ENCODE results near the gene POGZ. TPM values are rescaled to one million over a fixed set of nuclear protein-coding genes. Genes with fewer than 3 reads are reported as not detected.
A peak's percentile ranks its signal among the peaks of the same experiment; 100 is the strongest.

Gene POGZ
- total and polyA plus RNA-seq, 2 experiments from 2014 or later = 12.9 to 36.3 TPM

DNA sequence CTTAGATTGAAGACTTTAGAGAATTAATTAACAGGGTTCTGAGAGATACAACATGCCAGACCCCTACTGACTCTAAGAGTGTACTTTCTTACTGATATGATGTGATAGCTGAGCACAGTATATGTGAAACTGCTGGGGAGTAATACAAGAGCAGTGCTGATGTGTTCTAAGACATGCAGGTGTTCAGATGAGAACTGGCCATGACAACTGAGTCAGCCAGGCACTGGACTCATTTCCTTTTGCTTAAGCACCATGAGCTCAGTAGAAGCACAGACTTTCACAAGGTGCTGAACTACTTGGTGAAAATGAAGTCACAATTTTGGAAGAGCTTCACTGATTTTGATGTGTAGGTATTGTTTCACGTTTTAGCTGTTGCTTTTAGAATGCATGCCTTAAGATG, 15.9 kb upstream of the POGZ start:
- peak overlapping the region; percentile 39 for H2AFZ ChIP-seq
- no peaks in the 10 kb centered on the region for H3K9me3 ChIP-seq (ENCODE audit: low read depth)
- no peaks in the 10 kb centered on the region for H4K20me1 ChIP-seq (ENCODE audit: insufficient read depth, poor library complexity, severe bottlenecking)
- H3K27me3 ChIP-seq = no peaks in the 10 kb centered on the region
- H3K4me2 ChIP-seq = no peak overlapping the region
- H3K4me1 ChIP-seq (ENCODE audit: insufficient read depth) = peaks cover 12% of the 10 kb centered on the region
- H3K9me2 ChIP-seq (replicated peaks; ENCODE audit: insufficient read depth) = no peaks in the 10 kb centered on the region
- no peak overlapping the region for H3K27ac ChIP-seq
- no peak for DNase-seq (ENCODE audit: low spot score)
- no peaks in the 10 kb centered on the region for H3K36me3 ChIP-seq (replicated peaks; ENCODE audit: insufficient read depth, low read depth)
- TF ChIP-seq EZH2phosphoT487 (IDR thresholded peaks at IDR 0.05; ENCODE audit: low read depth, severe bottlenecking, unreplicated experiment) (no peak), EZH2 (IDR thresholded peaks at IDR 0.05; ENCODE audit: borderline replicate concordance) (no peak)
- TF ChIP-seq, protein P1, sequence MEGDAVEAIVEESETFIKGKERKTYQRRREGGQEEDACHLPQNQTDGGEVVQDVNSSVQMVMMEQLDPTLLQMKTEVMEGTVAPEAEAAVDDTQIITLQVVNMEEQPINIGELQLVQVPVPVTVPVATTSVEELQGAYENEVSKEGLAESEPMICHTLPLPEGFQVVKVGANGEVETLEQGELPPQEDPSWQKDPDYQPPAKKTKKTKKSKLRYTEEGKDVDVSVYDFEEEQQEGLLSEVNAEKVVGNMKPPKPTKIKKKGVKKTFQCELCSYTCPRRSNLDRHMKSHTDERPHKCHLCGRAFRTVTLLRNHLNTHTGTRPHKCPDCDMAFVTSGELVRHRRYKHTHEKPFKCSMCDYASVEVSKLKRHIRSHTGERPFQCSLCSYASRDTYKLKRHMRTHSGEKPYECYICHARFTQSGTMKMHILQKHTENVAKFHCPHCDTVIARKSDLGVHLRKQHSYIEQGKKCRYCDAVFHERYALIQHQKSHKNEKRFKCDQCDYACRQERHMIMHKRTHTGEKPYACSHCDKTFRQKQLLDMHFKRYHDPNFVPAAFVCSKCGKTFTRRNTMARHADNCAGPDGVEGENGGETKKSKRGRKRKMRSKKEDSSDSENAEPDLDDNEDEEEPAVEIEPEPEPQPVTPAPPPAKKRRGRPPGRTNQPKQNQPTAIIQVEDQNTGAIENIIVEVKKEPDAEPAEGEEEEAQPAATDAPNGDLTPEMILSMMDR (IDR thresholded peaks at IDR 0.05; ENCODE audit: poor library complexity) = no peak
- 92% methylated on average over 1 of the region's 1 CpG for WGBS (ENCODE audit: low lambda C conversion rate, missing lambda C conversion rate)
- no peak overlapping the region for H3K4me3 ChIP-seq
- no peaks in the 10 kb centered on the region for H3K79me2 ChIP-seq

DNA sequence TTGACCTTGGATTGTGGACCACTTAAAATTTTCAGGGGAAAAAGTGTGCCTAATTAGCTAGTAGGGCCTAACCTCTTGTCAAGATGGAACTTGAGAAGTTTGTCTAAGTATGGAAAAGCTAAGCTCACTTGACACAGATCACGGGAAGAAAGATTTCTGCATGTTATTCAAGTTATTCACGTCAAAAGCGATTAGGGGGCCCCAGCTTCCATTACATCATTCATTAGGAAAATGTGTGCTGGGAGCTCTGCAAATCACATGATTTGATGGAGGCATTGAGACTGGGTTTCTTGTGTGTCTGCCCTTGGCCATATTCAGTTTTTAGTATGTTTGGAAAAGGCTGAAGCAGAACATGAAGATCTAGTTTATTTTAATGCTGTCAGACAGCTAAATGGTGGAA, 15.5 kb upstream of the POGZ start:
- Histone ChIP-seq H4K20me1 (ENCODE audit: insufficient read depth, poor library complexity, severe bottlenecking) (no peaks in the 10 kb centered on the region), H3K4me2 (no peak overlapping the region)

DNA sequence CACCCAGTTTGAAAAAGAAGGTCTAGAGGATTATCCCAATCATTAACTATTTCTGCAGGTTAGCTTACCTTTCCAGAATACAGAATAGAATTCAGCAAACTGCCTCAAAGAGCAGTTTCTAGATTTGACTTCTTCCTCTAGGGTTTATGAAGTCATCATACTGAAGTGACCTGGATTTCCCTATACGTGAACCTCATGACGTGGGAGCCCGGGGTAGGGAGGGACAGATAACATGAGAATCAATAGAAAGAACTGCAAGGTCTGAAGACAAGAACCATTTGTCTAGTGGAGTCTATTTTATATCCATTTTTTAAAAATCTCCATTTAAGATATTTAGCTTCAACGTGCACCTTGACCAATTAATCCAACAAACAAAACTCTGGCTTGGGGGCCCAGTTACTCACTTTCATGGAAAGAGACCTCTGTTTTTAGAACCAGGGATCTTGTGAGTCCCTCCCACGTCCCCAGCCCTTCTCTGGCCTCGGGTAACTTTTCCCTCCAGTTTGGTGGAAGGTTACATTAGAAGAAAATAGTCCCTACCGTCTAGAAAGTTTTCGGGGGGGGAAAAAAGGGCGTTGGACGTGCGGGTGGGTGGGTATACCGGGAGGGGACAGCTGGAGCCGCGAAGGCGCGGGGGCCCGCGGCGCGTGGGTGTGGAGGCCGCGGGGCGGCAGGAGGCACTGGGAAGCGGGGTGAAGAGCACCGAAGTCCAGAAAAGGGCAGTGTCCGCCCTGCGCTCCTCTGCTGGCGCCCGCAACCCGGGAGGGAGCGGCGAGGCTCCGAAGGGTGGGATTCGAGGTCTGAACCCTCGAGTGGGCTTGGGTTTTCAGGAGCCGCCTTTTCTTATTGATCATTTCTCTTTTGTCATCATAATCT, 13.8 kb upstream of the POGZ start:
- 15% methylated on average over 20 of the region's 36 CpGs for WGBS (ENCODE audit: low lambda C conversion rate, missing lambda C conversion rate)

More for the DNA sequence above, 15.5 kb upstream of the POGZ start:
- Histone ChIP-seq H3K4me3 (no peak overlapping the region), H3K27ac (no peak overlapping the region), H3K4me1 (ENCODE audit: insufficient read depth) (peaks cover 12% of the 10 kb centered on the region), H3K79me2 (no peaks in the 10 kb centered on the region), H2AFZ (peak overlapping the region; percentile 39), H3K9me2 (replicated peaks; ENCODE audit: insufficient read depth) (no peaks in the 10 kb centered on the region), H3K27me3 (no peaks in the 10 kb centered on the region), H3K36me3 (replicated peaks; ENCODE audit: insufficient read depth, low read depth) (no peaks in the 10 kb centered on the region), H3K9me3 (ENCODE audit: low read depth) (no peaks in the 10 kb centered on the region)
- WGBS (ENCODE audit: low lambda C conversion rate, missing lambda C conversion rate) = 85% methylated on average over 3 of the region's 3 CpGs
- TF ChIP-seq EZH2 (IDR thresholded peaks at IDR 0.05; ENCODE audit: borderline replicate concordance) = no peak
- no peak for TF ChIP-seq EZH2phosphoT487 (IDR thresholded peaks at IDR 0.05; ENCODE audit: low read depth, severe bottlenecking, unreplicated experiment)
- TF ChIP-seq, protein P1 (IDR thresholded peaks at IDR 0.05; ENCODE audit: poor library complexity) = no peak
- no peak for DNase-seq (ENCODE audit: low spot score)

More for the DNA sequence above, 13.8 kb upstream of the POGZ start:
- H3K36me3 ChIP-seq (replicated peaks; ENCODE audit: insufficient read depth, low read depth) = no peaks in the 10 kb centered on the region
- H3K4me2 ChIP-seq = peak overlapping the region; percentile 83
- peak overlapping the region; percentile 70 for H2AFZ ChIP-seq
- no peaks in the 10 kb centered on the region for H3K9me3 ChIP-seq (ENCODE audit: low read depth)
- H3K79me2 ChIP-seq = no peaks in the 10 kb centered on the region
- H3K27ac ChIP-seq = peak overlapping the region; percentile 81
- H4K20me1 ChIP-seq (ENCODE audit: insufficient read depth, poor library complexity, severe bottlenecking) = no peaks in the 10 kb centered on the region
- no peaks in the 10 kb centered on the region for H3K27me3 ChIP-seq
- no peaks in the 10 kb centered on the region for H3K9me2 ChIP-seq (replicated peaks; ENCODE audit: insufficient read depth)
- TF ChIP-seq EZH2phosphoT487 (IDR thresholded peaks at IDR 0.05; ENCODE audit: low read depth, severe bottlenecking, unreplicated experiment) (no peak), EZH2 (IDR thresholded peaks at IDR 0.05; ENCODE audit: borderline replicate concordance) (no peak)
- TF ChIP-seq, protein P1 (IDR thresholded peaks at IDR 0.05; ENCODE audit: poor library complexity) = no peak
- peak; percentile 67 for DNase-seq (ENCODE audit: low spot score)
- peaks cover 6% of the 10 kb centered on the region for H3K4me1 ChIP-seq (ENCODE audit: insufficient read depth)
- peak overlapping the region; percentile 18 for H3K4me3 ChIP-seq

Data from hepatocyte (in vitro differentiated cells).